Progenitor cell of endocrine pancreas (in vitro differentiated cells): ENCODE data around the gene ADCY5. TPM values are rescaled to one million over a fixed set of nuclear protein-coding genes. Genes with fewer than 3 reads are reported as not detected.

Experiments used
- DNase-seq: peaks from one replicate; pipeline ENCODE4 v3.0.0; 2021; ENCODE audit warnings: low spot score; ENCODE audit not compliant: unreplicated experiment
- H3K27ac Mint-ChIP-seq: 2 replicates; pipeline ENCODE4 v1.8.0; 2021; ENCODE audit warnings: mild to moderate bottlenecking, moderate library complexity, mixed read lengths
- H3K27me3 Mint-ChIP-seq: 2 replicates; pipeline ENCODE4 v1.8.0; 2021; ENCODE audit warnings: mixed read lengths
- H3K36me3 Mint-ChIP-seq: 2 replicates; pipeline ENCODE4 v1.8.0; 2022; ENCODE audit warnings: mixed read lengths; ENCODE audit not compliant: insufficient read depth
- H3K4me1 Mint-ChIP-seq: 2 replicates; pipeline ENCODE4 v1.8.0; 2021; ENCODE audit warnings: low read depth, mixed read lengths
- H3K4me3 Mint-ChIP-seq: 2 replicates; pipeline ENCODE4 v1.8.0; 2021; ENCODE audit warnings: low read depth, mild to moderate bottlenecking, moderate library complexity, mixed read lengths
- H3K9me3 Mint-ChIP-seq: 2 replicates; pipeline ENCODE4 v1.8.0; 2021; ENCODE audit warnings: low read depth, mixed read lengths
- CTCF ChIP-seq: fragments of 200-600 bp; sonication (generic); IDR thresholded peaks from one replicate; pipeline ENCODE4 v1.5.0; 2021; ENCODE audit warnings: antibody characterized with exemption, mild to moderate bottlenecking; ENCODE audit not compliant: unreplicated experiment
- total RNA-seq: library from RNA; stranded (reverse); gene quantifications from 2 replicates; pipeline ENCODE4 v1.2.1, GENCODE V29; 2021

Gene ADCY5
- total RNA-seq, 1 donor from 2014 or later = 33.8 TPM

GRCh38 chr3:123394391-123395020, 54.4 kb downstream of the ADCY5 start:
- Mint-ChIP-seq H3K4me3 (no peak overlapping the region), H3K27me3 (no peaks in the 10 kb centered on the region), H3K9me3 (no peaks in the 10 kb centered on the region), H3K27ac (no peak overlapping the region), H3K4me1 (peaks cover 29% of the 10 kb centered on the region), H3K36me3 (no peaks in the 10 kb centered on the region)
- TF ChIP-seq CTCF = no peak
- no peak for DNase-seq

GRCh38 chr3:123392871-123393620, 55.8 kb downstream of the ADCY5 start:
- Mint-ChIP-seq H3K36me3 (no peaks in the 10 kb centered on the region), H3K4me1 (peaks cover 23% of the 10 kb centered on the region), H3K27ac (peak overlapping the region; percentile 20), H3K4me3 (no peak overlapping the region), H3K9me3 (no peaks in the 10 kb centered on the region), H3K27me3 (no peaks in the 10 kb centered on the region)
- DNase-seq = no peak
- TF ChIP-seq CTCF = no peak

GRCh38 chr3:123392368-123392767, 56.5 kb downstream of the ADCY5 start:
- H3K9me3 Mint-ChIP-seq = no peaks in the 10 kb centered on the region
- H3K36me3 Mint-ChIP-seq = no peaks in the 10 kb centered on the region
- H3K4me3 Mint-ChIP-seq = no peak overlapping the region
- TF ChIP-seq CTCF = no peak
- peak overlapping the region; percentile 30 for H3K27ac Mint-ChIP-seq
- H3K27me3 Mint-ChIP-seq = no peaks in the 10 kb centered on the region
- no peak for DNase-seq
- H3K4me1 Mint-ChIP-seq = peaks cover 25% of the 10 kb centered on the region

GRCh38 chr3:123390865-123391600, 57.9 kb downstream of the ADCY5 start:
- TF ChIP-seq CTCF = no peak
- Mint-ChIP-seq H3K27me3 (no peaks in the 10 kb centered on the region), H3K27ac (no peak overlapping the region), H3K36me3 (no peaks in the 10 kb centered on the region), H3K4me3 (no peak overlapping the region), H3K4me1 (peaks cover 36% of the 10 kb centered on the region), H3K9me3 (no peaks in the 10 kb centered on the region)
- DNase-seq = no peak

GRCh38 chr3:123389628-123389918, 59.3 kb downstream of the ADCY5 start:
- Mint-ChIP-seq H3K36me3 (no peaks in the 10 kb centered on the region), H3K27me3 (no peaks in the 10 kb centered on the region), H3K4me3 (no peak overlapping the region), H3K4me1 (peaks cover 41% of the 10 kb centered on the region), H3K27ac (no peak overlapping the region), H3K9me3 (no peaks in the 10 kb centered on the region)
- no peak for TF ChIP-seq CTCF
- DNase-seq = no peak
